Measurements from ENCODE around the gene PICALM. TPM values are rescaled to one million over a fixed set of nuclear protein-coding genes. Genes with fewer than 3 reads are reported as not detected.

Gene PICALM
- total RNA-seq, 4 donors from 2014 or later, result 164 to 386 (median 189) TPM

- H3K9me3 ChIP-seq, result no peaks in the 10 kb centered on the region
- no peak overlapping the region for H3K27ac ChIP-seq
- DNase-seq (ENCODE audit: low spot score in 2 of 2), result no peak
- TF ChIP-seq POLR2A (IDR thresholded peaks at IDR 0.05), result no peak
- TF ChIP-seq POLR2AphosphoS5 (IDR thresholded peaks at IDR 0.05), result no peak
- TF ChIP-seq CTCF (IDR thresholded peaks at IDR 0.05), result no peak
- TF ChIP-seq EP300 (IDR thresholded peaks at IDR 0.05), result no peak
- no peaks in the 10 kb centered on the region for H3K27me3 ChIP-seq
- no peak overlapping the region for H3K4me3 ChIP-seq
- H3K36me3 ChIP-seq, result peaks cover 56% of the 10 kb centered on the region
- H3K4me1 ChIP-seq, result peaks cover 3% of the 10 kb centered on the region
Measured at GRCh38 chr11:86013713-86014112, 55.2 kb downstream of the PICALM start.

- no peak for DNase-seq (ENCODE audit: low spot score in 2 of 2)
- peaks cover 76% of the 10 kb centered on the region for H3K36me3 ChIP-seq
- TF ChIP-seq POLR2A (IDR thresholded peaks at IDR 0.05) (no peak), EP300 (IDR thresholded peaks at IDR 0.05) (no peak), POLR2AphosphoS5 (IDR thresholded peaks at IDR 0.05) (no peak), CTCF (IDR thresholded peaks at IDR 0.05) (no peak)
- H3K9me3 ChIP-seq, result no peaks in the 10 kb centered on the region
- H3K4me3 ChIP-seq, result no peak overlapping the region
- no peak overlapping the region for H3K27ac ChIP-seq
- H3K4me1 ChIP-seq, result peaks cover 3% of the 10 kb centered on the region
- 92% methylated on average over 1 of the region's 1 CpG for WGBS
- no peaks in the 10 kb centered on the region for H3K27me3 ChIP-seq
Measured at GRCh38 chr11:86011175-86011574, 57.7 kb downstream of the PICALM start.

- Histone ChIP-seq H3K9me3 (no peaks in the 10 kb centered on the region), H3K4me1 (no peaks in the 10 kb centered on the region), H3K36me3 (peaks cover 83% of the 10 kb centered on the region), H3K27me3 (no peaks in the 10 kb centered on the region), H3K27ac (no peak overlapping the region), H3K4me3 (no peak overlapping the region)
- no peak for DNase-seq (ENCODE audit: low spot score in 2 of 2)
- TF ChIP-seq CTCF (IDR thresholded peaks at IDR 0.05), result no peak
- no peak for TF ChIP-seq EP300 (IDR thresholded peaks at IDR 0.05)
- TF ChIP-seq POLR2AphosphoS5 (IDR thresholded peaks at IDR 0.05), result no peak
- no peak for TF ChIP-seq POLR2A (IDR thresholded peaks at IDR 0.05)
- WGBS, result 54% methylated on average over 2 of the region's 2 CpGs
Measured at GRCh38 chr11:86003654-86004053, 65.2 kb downstream of the PICALM start.

GRCh38 chr11:86002431-86002830, 66.5 kb downstream of the PICALM start:
- Histone ChIP-seq H3K36me3 (peaks cover 84% of the 10 kb centered on the region), H3K27ac (no peak overlapping the region), H3K4me3 (no peak overlapping the region), H3K9me3 (no peaks in the 10 kb centered on the region), H3K27me3 (no peaks in the 10 kb centered on the region), H3K4me1 (no peaks in the 10 kb centered on the region)
- 94% methylated on average over 3 of the region's 3 CpGs for WGBS
- no peak for DNase-seq (ENCODE audit: low spot score in 2 of 2)
- no peak for TF ChIP-seq POLR2AphosphoS5 (IDR thresholded peaks at IDR 0.05)
- no peak for TF ChIP-seq POLR2A (IDR thresholded peaks at IDR 0.05)
- no peak for TF ChIP-seq CTCF (IDR thresholded peaks at IDR 0.05)
- no peak for TF ChIP-seq EP300 (IDR thresholded peaks at IDR 0.05)

- WGBS, result 99% methylated on average over 2 of the region's 2 CpGs
- TF ChIP-seq POLR2AphosphoS5 (IDR thresholded peaks at IDR 0.05) (no peak), CTCF (IDR thresholded peaks at IDR 0.05) (no peak), EP300 (IDR thresholded peaks at IDR 0.05) (no peak), POLR2A (IDR thresholded peaks at IDR 0.05) (no peak)
Measured at GRCh38 chr11:85991508-85991907, 77.4 kb downstream of the PICALM start.

More at GRCh38 chr11:85991508-85991907, 77.4 kb downstream of the PICALM start:
- no peaks in the 10 kb centered on the region for H3K4me1 ChIP-seq
- peaks cover 67% of the 10 kb centered on the region for H3K36me3 ChIP-seq
- H3K4me3 ChIP-seq, result no peak overlapping the region
- H3K9me3 ChIP-seq, result no peaks in the 10 kb centered on the region
- DNase-seq (ENCODE audit: low spot score in 2 of 2), result no peak
- H3K27ac ChIP-seq, result no peak overlapping the region
- H3K27me3 ChIP-seq, result no peaks in the 10 kb centered on the region

Measured in suprapubic skin (tissue), 4 donors.